GM18868 (cell line): ENCODE data around the gene SPPL2C.

Experiments
- ATAC-seq: cut with Tn5 transposase; IDR thresholded peaks from one replicate; pipeline ENCODE4 v1.9.1; 2021; ENCODE audit warnings: mild to moderate bottlenecking, moderate library complexity; ENCODE audit not compliant: unreplicated experiment

Gene SPPL2C, protein sequence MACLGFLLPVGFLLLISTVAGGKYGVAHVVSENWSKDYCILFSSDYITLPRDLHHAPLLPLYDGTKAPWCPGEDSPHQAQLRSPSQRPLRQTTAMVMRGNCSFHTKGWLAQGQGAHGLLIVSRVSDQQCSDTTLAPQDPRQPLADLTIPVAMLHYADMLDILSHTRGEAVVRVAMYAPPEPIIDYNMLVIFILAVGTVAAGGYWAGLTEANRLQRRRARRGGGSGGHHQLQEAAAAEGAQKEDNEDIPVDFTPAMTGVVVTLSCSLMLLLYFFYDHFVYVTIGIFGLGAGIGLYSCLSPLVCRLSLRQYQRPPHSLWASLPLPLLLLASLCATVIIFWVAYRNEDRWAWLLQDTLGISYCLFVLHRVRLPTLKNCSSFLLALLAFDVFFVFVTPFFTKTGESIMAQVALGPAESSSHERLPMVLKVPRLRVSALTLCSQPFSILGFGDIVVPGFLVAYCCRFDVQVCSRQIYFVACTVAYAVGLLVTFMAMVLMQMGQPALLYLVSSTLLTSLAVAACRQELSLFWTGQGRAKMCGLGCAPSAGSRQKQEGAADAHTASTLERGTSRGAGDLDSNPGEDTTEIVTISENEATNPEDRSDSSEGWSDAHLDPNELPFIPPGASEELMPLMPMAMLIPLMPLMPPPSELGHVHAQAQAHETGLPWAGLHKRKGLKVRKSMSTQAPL

DNA sequence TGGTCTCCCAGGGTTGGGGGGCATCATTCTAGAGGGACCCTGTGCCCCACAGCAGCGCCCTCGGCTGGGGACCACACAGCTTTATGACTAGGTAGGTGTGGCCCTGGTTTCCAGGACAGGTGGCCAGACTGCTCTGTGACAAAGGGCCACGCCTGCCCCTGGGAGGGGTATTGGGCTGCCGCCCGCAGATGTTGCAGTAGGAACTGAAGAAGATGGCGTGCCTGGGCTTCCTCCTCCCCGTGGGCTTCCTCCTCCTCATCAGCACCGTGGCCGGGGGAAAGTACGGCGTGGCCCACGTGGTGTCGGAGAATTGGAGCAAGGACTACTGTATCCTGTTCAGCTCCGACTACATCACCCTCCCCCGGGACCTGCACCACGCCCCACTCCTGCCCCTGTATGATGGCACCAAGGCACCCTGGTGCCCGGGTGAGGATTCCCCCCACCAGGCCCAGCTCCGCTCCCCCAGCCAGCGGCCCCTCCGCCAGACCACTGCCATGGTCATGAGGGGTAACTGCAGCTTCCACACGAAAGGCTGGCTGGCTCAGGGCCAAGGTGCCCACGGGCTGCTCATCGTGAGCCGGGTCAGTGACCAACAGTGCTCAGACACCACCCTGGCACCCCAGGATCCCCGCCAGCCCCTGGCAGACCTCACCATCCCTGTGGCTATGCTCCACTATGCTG, at the start of gene SPPL2C:
Gene SPPL2C (plus strand): TSS at position 187 of the 681 bp plus-strand sequence. CDS start 26 bp downstream, at position 213.
- ATAC-seq, result no peak

DNA sequence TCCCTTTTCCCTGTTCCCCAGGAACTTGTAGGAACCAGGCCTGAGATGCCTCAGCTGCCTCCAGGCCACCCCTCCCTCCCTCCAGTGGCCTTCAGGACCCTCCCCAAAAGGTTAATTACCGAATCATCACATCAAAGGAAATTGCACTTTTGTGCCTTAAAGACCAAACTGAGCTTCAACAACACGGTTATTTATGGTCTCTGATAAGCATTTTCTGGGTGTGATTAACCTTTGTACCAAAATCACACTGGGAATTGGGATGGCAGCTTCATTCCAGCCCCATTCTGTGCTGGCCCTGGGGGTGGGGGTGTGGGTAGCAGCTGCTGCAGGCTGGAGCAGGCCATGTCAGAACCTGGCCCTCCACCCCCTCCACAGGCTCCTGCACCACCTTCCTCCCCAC, 43.9 kb upstream of the SPPL2C start:
- ATAC-seq, result no peak

DNA sequence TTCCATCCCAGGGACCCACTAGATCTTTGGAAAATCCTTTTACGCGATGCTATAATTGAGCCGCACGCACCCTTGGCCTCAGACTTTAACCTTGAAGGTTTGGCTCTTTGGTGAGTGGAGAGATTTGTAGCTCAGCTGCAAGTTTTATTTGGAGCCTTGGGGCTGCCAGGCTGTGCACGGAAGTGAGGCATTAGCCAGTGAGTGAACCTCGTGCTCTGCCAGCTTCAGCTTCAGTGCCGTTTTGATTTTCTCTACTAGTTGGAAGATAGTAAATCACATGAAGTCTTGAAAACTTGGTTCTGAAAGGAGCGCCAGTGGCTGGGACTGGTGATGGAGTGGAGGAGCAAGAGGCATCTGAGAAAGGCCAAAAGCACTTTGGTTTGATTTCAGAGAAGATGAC, 43.3 kb upstream of the SPPL2C start:
- no peak for ATAC-seq

DNA sequence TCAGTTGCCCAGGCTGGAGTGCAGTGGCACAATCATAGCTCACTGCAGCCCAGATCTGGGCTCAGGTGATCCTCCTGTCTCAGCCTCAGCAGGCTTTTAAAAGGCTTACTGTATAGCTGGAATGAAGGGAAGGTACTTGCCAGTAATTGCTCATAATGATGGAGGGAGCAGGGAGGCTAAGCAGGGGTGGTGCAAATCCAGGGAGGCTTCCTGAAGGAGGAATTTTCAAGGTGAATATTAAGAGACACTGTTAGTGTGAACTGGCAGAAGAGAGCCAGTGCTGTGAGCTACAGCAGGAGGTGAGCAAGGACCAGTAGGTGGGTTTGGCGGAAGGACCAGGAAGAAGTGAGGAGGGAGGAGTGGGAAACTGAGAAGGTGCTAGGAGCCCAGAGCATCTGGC, 35.8 kb upstream of the SPPL2C start:
- ATAC-seq, result no peak

DNA sequence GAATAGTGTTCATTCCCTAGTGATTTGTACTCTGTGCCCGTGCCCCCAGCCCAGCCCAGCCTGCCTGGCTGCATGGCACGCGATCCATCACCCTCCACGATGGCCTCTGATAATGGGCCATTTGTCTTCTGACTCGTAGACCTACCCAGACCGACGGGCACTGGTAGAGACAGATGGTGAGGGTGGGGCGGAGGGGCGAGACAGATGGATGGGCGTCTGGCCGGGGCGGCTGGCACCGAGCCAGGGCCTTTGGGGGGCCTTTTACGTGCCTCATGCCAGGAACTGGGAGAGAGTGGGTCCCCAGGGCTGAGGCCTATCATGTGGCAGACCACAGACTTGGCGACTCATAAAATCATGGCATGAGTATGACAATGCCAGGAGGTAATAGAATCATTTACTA, 35.2 kb upstream of the SPPL2C start:
- no peak for ATAC-seq

DNA sequence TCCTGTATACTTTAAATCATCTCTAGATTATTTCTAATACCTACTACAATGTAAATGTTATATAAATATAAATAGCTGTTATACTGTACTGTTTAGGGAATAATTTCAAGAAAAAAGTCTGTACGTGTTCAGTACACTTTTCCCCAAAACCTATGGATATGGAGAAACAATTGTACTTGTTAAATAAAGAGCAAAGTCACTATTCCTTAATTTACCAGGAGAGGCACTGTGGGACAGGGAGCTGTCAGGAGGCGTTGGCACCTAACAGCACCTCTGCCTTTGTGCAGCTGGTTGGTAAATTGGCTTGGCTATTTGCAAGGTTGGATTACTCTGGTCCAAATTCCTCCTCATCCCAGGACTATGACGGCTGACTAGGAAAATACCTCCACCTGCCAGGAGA, 32.6 kb upstream of the SPPL2C start:
- no peak for ATAC-seq

DNA sequence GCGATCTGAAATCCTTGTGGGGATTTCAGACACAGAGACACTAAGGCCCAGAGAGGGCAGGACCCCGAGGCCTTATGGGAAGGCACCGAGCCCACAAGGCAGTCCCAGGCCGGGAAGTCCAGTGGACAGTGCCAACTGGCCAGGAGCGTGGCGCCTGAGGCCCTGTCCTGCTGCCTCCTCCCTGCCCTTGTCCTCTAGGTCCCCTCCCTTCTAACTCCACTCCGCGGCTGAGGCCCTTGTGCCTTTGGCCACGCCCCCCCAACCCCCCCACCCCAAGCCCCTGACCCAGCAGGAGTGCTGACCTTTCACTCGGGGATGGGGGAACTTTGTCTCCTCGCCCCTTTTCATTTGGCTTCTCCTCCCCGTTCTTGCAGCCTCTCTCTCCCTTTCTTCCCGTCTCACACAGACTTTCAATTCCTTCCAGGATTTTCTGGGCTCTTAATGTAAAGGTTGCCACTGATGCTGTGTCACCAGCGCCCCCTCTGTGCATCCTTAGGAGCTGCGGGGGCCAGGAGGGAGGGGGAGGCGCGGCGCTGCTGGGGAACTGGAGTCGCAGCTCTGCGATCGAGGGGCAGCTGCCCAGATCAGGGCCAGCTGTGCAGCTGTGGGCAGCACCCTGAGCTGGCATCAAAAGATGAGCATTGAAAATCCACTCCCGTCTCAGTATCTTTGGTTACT, 31.5 kb upstream of the SPPL2C start:
- ATAC-seq, result no peak

DNA sequence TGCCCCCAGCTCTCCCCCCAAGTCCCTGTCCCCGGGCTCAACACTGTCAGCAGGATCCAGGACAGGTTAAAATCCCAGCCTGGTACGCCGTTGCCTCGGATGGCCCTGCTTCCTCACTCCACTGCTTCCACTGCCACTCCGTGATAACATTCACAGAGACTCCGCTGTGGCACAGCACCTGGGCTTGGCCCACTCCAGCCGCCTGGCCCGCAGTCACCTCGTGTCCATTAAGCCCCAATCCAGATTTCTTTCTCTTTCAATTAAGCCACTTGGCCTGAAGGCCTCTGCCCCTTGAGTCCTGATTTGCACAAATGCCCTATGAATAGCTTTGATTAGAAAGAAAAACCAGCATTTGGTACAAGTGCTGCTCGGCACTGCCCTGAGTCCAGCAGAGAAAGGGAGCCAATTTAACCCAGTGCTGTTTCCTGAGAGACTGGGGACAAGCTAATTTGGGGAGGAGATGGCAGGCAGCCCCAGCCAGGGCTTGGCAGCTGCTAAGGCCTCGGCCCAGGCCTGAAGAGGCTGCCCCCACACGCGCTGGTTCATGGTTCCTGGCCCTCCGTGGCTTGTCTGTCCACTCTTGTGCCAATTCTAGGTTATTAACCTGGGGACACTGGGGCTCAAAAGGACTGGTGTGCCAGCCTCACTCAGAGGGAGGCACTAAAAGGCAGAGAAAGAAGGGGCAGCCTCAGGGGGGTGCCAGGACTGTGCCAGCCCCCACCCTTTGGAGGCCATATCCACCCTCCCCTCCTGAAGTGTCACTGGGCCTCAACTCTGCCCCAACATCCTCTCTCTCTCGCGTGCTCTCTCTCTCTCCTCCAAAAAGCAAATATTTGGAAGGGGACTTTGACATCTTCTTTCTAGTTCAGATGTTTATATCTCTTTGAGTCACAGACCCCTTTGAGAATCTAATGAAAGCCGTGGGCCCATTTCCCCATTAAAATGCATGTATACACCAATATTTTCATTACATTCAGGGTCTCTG, 29.8 kb upstream of the SPPL2C start:
- no peak for ATAC-seq

DNA sequence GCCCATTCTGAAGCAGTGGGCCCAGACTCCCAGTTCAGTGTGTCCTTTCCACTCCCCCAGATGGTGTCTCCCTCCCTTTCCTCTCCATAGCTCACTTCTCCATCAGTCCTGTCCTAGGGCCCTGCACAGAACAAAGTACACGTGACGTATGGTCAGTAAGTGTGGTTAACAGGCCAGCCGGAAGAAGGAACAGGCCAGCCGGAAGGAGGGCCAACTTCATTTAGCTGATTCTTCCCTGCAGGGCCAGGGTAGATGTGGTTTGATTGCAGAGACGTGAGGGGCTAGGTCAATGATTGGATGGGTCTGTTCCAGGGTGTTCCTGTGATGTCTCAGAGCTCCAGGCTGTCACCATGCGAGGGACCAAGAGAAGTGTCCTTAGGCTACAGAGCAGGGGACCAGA, 28.9 kb upstream of the SPPL2C start:
- no peak for ATAC-seq

DNA sequence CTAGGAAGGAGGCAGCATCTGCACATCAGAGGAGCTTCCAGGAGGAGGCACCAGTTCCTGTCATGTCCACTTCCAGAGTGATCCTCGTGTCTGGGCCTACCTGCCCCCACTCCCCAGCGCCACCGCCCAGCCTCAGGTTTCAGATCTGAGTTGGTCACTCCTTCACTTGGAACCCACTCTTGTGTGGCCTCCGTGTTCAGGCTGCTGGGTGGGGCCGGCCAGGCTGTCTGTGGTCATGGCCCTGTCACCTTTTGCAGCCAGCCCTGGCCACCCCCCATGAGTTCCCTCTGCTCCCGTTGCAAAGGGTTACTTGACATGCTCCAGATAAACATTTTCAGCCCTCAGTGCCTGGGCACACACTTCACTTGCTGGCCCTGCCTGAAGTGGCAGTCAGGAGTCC, 26.6 kb upstream of the SPPL2C start:
- ATAC-seq, result no peak

DNA sequence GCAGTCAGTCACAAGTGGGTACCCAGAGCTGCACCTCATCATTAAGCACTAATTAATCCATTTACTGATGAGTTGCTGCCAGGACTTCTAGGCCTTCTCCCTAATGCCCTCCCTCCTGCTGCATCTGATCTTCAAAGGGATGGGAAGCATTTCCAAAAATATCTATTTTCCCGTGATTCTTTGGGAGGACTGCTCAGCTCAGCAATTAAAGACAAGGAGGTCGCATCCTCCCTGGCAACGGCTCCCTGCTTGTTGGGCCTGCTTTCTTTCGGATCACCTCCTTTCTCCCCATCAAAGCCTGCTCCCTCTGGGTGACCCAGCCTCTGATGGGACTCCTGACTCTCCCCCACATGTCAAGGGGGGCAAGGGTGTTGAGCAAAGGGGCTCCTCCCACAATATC, 26.0 kb upstream of the SPPL2C start:
- ATAC-seq, result no peak

DNA sequence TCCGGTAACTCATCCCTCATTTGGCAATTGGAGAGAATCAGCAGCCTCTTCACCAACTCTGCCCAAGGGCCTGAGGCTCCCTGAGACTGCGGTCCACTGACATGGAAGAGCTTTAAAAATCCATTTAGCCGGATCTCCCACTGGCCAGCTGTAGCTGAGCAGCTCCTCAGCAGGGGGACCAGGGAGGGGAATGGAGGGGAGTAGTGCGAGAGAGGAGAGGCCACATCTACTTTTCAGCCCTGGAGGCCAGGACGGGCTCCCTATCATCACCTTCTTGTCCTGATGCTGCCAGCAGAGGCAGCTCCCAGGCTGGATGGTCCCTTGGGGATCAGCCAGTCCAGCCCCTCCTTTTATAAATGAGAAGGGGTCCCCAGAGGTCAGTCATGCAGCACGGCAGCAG, 25.0 kb upstream of the SPPL2C start:
- no peak for ATAC-seq

DNA sequence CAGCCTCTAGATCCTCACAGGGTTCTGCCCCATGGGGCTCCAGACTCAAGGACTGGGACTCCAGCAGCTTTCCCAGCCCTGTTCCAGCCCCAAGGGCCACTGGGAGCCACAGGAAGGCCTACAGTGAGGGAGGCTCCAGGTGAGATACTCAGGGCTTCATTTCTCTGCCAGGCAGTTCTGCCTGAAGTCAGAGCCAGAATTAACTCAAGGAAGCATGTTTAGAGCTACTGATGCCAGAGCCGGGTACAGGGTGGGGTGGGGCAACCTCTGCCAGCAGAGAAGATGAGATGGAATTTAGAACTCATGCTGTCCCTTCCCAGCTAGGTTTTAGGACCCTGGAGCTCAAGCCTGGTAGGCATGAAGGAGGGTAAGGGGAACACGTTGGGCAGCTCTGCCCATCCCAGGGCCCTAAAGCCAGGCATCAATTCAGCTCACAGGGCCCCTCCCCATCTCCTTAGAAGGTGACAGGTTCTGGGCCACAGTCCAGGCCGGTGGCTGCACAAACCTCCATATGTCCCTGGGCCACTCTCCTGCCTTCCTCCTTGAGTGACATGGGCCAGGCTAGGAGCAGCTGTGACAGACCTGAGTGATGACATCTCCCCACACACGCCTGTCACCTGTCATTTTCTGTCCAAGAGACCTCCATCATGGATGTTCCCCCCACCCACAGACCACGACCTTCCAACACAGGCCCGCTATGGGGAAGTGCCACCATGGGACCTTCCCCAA, 24.5 kb upstream of the SPPL2C start:
- ATAC-seq, result no peak

DNA sequence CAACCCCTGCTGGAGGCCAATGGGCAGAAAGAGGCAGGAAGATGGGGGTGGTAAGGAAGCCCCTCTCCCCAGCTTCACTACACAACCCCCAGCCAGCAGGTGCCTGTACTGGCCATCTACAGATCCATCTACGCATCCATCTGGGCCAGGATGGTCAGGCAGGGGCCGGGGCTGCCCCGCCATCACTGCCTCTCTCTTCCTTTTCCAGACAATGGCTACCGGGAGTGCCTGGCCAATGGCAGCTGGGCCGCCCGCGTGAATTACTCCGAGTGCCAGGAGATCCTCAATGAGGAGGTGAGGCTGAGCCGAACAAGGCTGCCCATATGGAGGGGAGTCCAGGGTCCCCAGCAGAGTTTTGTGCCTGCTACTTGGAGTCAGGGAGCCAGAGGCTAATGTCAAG, 23.5 kb upstream of the SPPL2C start:
- no peak for ATAC-seq

DNA sequence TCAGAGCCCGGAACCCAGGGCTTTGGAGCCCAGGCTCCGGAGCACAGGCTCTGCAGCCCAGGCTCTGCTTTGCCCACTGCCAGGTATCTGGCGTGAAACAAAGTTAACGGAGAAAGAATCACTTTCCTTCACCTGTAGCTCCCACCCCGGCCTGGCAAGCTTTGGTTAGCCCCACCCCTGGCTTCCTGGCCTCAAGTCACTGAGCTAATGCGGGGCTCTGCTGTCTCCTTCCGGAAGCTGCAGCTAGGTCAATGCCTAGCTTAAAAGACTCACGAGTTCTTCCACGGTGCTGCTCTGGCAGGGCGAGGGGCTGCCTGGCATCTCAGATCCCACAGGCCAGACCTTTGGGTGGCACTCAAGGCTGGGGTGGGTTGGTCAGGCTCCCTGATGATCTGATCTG, 21.1 kb upstream of the SPPL2C start:
- ATAC-seq, result no peak

DNA sequence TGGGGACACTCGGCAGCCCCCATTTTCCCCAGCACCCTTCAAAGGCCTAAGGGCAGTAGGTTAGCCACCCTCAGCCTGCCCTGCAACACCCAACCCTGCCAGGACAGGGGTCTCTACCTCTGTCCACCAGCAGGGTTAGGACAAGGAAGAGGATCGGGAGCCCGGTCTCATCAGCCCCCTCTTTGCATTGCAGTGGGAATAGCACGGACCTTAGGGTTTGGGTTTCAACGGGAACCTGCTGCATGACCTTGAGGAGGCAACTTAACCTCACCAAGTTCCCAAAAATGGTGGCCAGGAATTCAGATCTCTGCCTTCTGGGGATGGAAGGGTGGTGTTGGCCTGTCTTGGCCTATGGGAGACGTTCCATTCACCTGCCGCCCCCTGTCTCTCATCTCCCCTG, 20.2 kb upstream of the SPPL2C start:
- no peak for ATAC-seq

DNA sequence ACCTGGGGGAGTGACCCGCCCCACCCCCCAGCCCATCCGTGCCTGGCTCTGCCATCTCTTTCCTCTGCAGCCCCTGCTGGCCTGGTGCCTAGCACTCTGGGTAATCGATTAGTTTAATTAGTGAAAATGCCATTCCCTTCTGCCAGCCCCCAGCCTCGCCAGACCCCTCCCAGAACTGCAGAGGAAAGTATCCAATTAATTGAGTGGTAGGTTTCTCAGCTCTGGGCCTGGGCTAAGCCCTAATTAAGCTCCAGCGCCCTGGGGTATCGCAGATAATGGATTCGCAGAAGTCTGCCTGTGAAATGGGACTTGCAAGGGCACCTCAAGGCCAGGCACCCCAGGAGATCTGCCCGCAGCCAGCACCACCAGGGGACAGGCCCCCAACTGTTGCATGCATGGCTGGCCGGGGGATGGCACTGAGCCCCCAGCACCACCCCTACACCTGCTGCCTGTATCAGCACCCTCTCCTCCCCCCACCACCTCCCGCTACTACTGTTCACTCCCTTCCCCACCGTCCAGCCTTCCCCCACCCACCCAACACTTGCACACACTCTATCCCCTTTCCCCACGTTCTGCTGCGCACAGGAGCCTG, 19.7 kb upstream of the SPPL2C start:
- ATAC-seq, result no peak

DNA sequence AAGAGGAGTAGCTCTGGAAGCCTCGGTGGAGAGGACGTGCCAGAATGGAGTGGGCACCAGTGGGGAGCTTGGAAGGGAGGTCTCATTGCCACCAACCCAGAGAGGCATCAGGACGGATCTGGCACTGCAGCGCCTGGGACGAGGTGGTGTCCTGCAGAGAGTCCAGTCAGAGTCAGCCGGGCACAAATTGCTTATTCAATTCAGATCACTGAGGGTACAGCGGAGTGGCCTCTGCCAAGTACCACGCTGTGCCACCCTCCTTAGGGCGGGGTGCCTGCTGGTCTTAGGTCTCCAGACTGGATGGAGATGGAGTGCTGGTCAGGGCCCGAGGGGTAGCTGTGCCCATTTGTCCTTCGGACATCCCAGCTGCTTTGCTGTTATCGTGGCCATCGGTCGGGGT, 18.9 kb upstream of the SPPL2C start:
- ATAC-seq, result no peak

DNA sequence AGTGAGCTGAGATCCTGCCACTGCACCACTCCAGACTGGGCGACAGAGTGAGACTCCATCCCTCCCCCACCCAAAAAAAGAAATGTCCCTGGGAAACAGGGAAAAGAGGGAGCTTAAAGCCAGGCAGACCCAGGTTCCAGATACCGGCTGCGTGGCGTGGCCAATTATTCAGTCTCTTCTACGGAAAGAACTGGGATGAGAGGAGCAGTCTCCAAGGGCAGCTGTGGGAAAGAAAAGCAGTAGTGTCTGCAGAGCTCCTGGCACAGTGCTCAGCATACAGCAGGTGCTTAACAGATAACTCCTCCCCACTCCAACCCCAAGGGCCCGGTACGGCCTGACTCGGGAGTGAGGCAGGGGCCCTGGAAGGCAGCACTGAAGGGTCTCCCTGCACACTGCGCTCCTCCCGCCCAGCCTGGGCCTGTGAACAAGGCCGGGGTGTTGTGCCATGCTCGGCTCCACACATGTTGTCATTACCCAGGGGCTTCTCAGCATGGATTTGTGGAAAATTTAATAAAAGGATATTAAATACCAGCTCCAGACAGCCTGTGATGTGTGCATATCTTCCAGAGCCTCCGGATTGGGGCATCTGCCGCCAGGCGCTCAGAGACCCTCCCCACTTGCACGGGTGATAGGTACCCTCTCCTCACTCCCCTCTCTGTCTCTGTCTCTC, 17.6 kb upstream of the SPPL2C start:
- ATAC-seq, result no peak
